GM12875 (cell line): ENCODE data around the gene UNC13D.

Source experiments
- H3K4me3 ChIP-seq: one replicate; pipeline ENCODE4 v1.5.1; 2011; ENCODE audit warnings: low read depth, low read length, control low read depth
- CTCF ChIP-seq: IDR thresholded peaks from 2 replicates; pipeline ENCODE4 v1.5.1; 2011; ENCODE audit warnings: low read depth, mild to moderate bottlenecking, control low read depth, inconsistent platforms, low read length, moderate library complexity, borderline replicate concordance; ENCODE audit not compliant: insufficient read depth

The UNC13D gene

DNA sequence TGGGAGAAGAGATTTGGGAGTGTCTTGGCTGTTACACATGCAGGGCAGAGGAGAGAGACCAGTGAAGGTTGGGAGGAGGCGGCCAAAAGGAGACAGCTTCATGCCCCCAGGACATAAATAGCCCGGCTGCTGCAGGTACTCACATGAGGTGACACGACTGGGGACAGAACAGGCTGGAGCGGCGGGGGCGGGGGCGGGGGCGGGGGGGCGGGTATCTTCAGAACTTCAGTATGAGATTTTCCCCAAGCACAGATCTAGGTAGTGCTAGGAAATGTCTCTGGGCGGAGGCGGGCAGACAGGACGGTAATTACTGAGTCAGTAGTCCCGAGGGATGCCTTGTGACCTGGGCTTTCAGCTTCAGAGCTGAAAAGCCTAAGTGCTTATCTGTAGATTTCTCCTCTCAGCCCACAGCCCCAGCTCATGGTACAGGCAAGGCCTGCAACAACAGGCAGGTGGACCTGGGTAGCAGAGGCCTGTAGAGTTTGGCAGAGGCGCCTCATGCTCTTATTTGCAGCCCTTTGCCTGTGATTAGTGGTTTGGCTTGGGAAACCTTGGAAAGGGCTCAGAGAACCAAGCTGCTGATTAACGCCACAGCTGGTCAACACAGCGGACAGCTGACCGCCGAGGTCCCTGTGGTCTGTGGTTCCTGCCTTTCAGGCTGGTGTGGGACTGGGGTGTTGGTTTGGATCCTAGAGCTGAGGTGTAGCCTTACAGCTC, 35.1 kb downstream of the UNC13D start:
- no peak overlapping the region for H3K4me3 ChIP-seq
- no peak for TF ChIP-seq CTCF

GRCh38 chr17:75808549-75808904, 35.7 kb downstream of the UNC13D start:
- TF ChIP-seq CTCF, result no peak
- H3K4me3 ChIP-seq, result no peak overlapping the region

GRCh38 chr17:75807861-75808260, 36.3 kb downstream of the UNC13D start:
- TF ChIP-seq CTCF, result no peak
- no peak overlapping the region for H3K4me3 ChIP-seq

DNA sequence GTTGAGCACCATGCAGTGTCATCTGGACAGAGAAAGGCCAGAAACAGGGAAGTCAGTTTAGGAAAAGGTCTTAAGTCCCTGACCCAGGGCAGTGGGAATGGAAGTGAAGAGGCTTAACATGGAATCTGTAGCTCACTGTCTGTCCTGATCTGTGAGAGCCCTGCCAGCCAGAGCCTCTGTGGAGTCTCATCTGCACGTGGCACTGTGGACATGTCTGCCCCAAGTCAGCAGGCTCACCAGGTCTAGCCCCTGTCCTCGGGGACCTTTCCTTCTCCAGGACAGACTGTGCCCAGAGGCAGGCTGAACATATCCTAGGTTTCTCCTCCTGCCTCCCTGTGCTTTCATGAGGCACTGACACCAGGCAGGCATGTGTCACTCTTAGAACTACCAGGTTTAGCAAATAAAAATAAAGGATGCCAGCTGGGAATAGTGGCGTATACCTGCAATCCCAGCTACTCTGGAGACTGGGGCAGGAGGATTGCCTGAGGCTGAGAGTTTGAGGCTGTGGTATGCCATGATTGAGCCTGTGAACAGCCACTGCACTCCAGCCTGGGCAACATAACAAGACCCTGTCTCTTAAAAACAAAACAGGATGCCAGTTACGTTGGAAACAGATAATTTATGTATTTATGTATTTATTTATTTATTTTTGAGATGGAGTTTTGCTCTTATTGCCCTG, 37.2 kb downstream of the UNC13D start:
- no peak overlapping the region for H3K4me3 ChIP-seq
- TF ChIP-seq CTCF, result no peak

GRCh38 chr17:75803883-75804282, 40.3 kb downstream of the UNC13D start:
- no peak for TF ChIP-seq CTCF
- no peak overlapping the region for H3K4me3 ChIP-seq

DNA sequence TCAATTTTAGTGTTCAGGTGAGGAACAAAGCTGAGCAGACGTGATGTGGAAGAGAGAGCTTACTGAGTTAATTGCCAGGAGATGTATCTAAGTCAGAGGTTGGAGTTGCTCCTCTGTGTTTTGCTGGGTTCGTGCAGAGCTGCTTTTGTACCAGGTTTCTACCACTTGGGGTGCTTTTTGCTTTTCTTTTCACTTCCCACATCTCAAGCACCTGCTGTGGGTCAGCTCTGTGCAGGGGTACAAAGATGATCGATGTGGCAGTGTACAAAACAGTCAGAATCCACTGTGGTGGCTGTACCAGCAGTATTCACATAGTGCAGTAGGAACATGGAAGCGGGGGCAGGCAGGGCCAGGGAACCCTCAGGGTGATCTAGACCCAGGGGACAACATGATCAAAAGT, 44.8 kb downstream of the UNC13D start:
- no peak for TF ChIP-seq CTCF
- H3K4me3 ChIP-seq, result no peak overlapping the region
